HG02642 (cell line): Measurements from ENCODE around the gene CCDC181.

Source experiments
- ATAC-seq: cut with Tn5 transposase; IDR thresholded peaks from one replicate; pipeline ENCODE4 v1.9.1; 2021; ENCODE audit warnings: mild to moderate bottlenecking; ENCODE audit not compliant: unreplicated experiment, poor library complexity

CCDC181 gene

GRCh38 chr1:169427081-169427641 is at the start of gene CCDC181:
Gene CCDC181 (minus strand): TSS chr1:169427474. CDS start chr1:169424927, 2,547 bp downstream.
- peak; percentile 88 for ATAC-seq

GRCh38 chr1:169475806-169476387 is 48.6 kb upstream of the CCDC181 start:
- no peak for ATAC-seq

DNA sequence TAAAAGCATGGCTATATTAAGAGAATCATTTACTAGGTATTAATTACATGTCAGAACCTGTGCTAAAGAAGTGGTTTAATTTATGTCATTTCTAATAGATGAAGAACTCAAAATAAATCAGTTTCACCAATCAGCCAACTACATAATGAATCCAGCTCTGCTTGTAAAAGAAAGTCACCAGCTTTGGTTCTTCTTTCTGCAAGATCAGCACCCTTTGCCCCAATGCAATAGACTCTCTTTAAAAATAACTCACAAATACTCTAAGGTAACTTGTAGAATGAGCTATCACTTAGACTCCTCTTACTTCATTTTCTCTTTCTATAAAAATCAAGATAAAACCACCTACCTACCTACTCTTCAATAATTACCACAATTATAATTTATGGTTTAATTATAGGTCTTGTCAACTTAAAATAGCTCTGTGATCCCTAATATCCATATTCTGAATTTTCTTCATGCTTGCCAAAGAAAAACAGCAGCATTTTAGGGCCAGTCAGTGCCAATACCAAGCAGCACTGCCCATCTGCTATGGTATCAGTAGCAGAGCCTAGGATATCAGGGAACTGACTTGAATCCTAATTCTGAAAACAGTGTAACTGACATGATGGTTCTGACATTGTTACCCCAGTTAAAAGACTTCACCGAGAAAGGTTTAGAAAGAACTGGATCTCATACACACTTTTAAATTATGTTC is 47.2 kb upstream of the CCDC181 start:
- ATAC-seq: no peak

GRCh38 chr1:169473347-169473746 is 46.1 kb upstream of the CCDC181 start:
- no peak for ATAC-seq

DNA sequence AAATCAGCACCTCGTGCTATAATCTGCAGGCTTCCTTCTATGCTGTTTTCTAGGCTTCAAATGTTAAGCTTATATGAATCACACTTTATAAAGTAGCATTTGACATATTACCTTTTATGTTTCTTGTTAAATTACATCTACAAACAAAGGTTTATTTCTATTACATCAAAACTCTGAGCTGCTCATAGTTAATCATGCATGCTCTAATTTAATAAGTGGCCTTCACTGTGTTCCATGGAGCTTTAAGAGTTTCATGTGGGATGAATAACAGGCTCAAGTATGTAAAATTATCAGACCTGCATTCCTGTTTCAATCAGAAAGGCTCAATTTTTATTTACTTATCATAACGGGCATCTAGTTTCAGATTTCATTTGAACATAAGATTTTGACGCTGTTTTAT is 45.5 kb upstream of the CCDC181 start:
- ATAC-seq: no peak

DNA sequence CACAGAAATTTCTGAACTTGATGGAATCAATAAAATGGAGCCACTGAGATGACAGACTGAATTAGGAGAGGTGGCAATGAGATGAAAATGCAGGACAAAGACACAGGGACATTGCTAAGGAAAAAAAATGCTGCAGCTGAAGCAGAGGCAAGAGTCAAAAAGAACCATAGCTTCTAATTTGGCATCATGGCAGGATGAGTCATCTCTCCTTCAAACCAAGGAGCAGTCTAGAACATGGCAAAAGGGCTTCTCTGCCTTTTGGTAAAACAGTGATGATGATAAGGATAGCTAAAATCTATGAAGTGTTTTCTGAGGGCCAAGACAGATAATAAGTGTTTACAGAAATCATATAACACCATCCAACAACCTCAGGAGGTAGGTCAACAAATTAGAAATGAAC is 41.7 kb upstream of the CCDC181 start:
- ATAC-seq: no peak

DNA sequence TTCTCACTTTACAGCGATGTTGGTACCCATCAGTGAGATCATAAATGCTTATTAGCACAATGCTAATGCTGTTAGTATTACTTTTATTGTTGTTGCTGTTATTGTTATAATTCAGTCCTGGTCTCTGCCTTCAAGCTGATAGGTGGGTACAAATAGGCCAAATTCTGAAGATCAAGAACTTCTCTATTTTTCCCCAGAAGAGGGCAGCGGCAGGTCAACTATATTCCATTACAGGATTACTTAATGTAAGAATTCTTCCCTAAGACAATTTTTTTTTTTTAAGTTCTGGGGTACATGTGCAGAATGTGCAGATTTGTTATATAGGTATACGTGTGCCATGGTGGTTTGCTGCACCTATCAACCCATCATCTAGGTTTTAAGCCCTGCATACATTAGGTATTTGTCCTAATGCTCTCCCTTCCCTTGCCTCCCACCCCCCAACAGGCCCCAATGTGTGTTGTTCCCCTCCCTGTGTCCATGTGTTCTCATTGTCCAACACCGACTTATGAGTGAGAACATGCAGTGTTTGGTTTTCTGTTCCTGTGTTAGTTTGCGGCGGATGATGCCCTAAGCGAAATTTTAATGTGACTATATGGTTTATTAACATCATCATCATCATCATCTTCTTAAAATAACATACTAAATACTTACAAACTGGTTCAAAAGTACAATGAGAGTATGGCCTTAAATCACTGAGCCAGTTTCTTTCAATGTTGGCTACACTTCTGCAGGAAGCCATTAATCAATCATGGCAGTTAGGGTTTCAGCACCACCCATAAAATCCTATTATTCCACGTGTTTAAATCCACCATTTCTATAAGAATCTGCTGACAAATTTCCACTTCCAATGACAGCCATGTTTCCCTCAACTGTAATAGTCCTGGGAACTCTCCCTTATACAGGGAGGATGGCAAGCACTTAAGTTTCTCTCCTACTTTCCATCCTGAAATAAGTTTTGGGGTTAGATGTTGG is 39.3 kb upstream of the CCDC181 start:
- no peak for ATAC-seq

DNA sequence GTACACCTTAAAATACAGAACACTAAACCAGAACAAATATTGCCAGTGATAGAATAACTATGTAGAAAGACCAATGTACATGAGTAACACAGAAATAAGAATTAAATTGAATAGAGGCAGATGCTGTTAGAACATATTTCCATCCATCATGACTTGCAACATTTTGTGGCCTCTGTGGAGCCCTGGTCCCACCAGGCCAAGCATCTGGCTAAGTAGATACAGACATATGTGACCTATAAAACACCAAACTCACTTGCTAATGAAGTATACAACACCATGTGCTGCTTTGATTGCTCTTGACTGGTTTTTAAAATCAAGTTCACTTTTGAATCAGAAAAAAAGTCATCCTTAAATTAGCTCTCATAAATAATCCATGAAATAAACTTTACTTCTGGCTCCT is 38.0 kb upstream of the CCDC181 start:
- ATAC-seq: no peak

- no peak for ATAC-seq
Observed at GRCh38 chr1:169462385-169462784, 35.1 kb upstream of the CCDC181 start.

- ATAC-seq: no peak
Observed at GRCh38 chr1:169461390-169462000, 34.2 kb upstream of the CCDC181 start.

- ATAC-seq: no peak
Observed at GRCh38 chr1:169460191-169460833, 33.0 kb upstream of the CCDC181 start.

- ATAC-seq: no peak
Observed at GRCh38 chr1:169457443-169457842, 30.2 kb upstream of the CCDC181 start.

DNA sequence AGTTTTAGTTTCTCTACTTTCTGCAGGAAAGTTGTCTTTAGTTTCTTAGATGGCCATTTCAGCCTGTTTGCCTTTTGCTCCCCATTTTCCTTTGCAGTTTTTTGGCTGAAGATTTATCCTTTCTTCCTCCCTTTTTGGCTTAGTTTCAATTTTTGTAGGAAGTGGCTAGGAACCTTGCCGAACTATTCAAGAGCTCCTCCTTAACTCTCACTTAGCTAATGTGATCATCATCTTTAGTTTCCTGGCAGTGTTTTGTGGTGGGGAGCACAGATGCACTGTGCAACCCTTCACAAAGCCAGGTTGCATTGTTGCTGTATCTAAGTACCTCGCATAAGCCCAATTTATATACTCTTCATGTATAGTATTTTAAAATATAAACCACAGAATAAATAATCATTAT is 28.8 kb upstream of the CCDC181 start:
- ATAC-seq: no peak

DNA sequence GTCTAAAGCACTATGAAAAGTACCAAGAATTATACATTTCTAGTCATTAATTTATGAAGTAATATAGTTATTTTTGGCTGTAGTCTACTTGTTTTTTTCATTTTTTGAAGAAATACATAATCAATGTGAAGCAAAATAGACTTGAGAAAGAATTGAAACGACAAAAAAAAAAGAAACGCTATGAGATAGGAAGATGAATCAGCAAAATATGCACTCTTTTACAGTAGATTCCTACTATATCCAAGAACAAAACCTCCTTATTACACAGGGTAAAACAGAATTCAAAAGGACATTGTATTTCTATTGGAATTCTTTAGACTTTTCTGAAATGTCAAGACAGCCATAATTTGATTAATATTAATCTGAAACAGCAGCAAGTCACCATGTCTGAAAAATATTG is 25.6 kb upstream of the CCDC181 start:
- no peak for ATAC-seq

GRCh38 chr1:169451218-169451824 is 24.0 kb upstream of the CCDC181 start:
- no peak for ATAC-seq

DNA sequence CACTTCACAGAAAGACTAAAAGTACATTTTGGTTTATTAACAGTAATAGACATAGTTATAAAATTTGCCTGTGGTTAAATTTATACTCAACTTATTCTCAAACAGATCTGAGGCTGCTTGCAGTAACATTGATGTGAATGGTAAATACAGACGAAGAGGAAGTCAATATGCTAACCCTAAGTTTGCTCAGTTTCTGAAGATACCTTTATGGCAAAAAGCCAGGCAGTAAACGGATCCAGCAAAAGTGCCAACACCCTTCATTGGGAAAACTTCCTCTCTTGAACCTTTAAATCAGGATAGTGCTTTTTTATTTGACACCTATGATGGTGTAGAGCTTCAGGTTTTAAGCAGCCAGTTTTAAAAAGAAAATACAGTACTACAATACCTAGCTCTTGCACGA is 16.6 kb upstream of the CCDC181 start:
- ATAC-seq: no peak

- no peak for ATAC-seq
Observed at GRCh38 chr1:169426174-169426705, 1.0 kb downstream of the CCDC181 start.

GRCh38 chr1:169421309-169421708 is 6.0 kb downstream of the CCDC181 start:
- no peak for ATAC-seq

GRCh38 chr1:169414952-169415351 is 12.3 kb downstream of the CCDC181 start:
- no peak for ATAC-seq
